Measurements from ENCODE around the gene GFOD2.

DNA sequence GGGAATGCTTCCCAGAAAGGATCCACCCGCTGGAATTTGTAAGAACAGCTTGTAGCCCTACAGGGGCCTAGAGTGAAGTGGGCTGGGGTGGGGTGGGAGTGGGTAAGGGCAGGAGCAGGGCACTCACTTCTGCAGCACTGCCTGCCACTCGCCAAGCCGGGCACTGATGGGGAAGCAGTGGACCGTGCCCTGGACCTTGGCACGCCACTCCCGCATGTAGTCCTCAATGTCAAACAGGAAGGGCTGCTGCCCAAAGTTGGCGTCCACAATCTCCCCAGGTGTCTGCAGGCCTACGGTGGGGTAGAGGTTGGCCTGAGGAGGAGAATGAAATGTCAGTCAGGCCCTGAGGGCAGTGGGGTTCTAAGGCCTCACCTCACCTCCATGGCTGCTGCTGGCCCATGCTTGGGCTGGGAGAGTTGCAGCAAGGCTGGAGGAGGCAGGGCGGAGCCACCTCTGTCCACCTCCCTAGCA lies 15.7 kb upstream of the GFOD2 start:
- TF ChIP-seq CTCF (conservative IDR thresholded peaks at IDR 0.05; ENCODE audit: low read depth in 2 of 2) (no peak), NANOG (IDR thresholded peaks at IDR 0.05; ENCODE audit: borderline replicate concordance) (no peak), POLR2AphosphoS5 (IDR thresholded peaks at IDR 0.05; ENCODE audit: low read depth) (no peak)

All from GM23338 (cell line).